Fibroblast of lung (primary cell): Measurements from ENCODE around the gene UBN1. TPM values are rescaled to one million over a fixed set of nuclear protein-coding genes. Genes with fewer than 3 reads are reported as not detected.
"Not testable (repeated sequence)": the region's sequence is repeated elsewhere in the genome, so short reads cannot be mapped to it uniquely, and the experiment has no call there.

Experiments
- DNase-seq, 2 donors: peaks; one replicate each; pipeline versions ENCODE4 v3.0.0 to v3.0.0-alpha.2; 2010; ENCODE audit warnings: low read depth in 2 of 2
- H2AFZ ChIP-seq: 2 replicates; pipeline ENCODE4 v1.5.1; 2012; ENCODE audit warnings: low read length, control low read depth, inconsistent platforms
- H3K27ac ChIP-seq: 2 replicates; pipeline ENCODE4 v1.5.1; 2011; ENCODE audit warnings: low read length, control low read depth; ENCODE audit not compliant: insufficient read depth
- H3K27me3 ChIP-seq: 2 replicates; pipeline ENCODE4 v1.5.1; 2011; ENCODE audit warnings: mild to moderate bottlenecking, low read length; ENCODE audit not compliant: control insufficient read depth, insufficient read depth
- H3K36me3 ChIP-seq: 2 replicates; pipeline ENCODE4 v1.5.1; 2011; ENCODE audit warnings: low read length; ENCODE audit not compliant: control insufficient read depth, insufficient read depth
- H3K4me1 ChIP-seq: 2 replicates; pipeline ENCODE4 v1.5.1; 2011; ENCODE audit warnings: low read length; ENCODE audit not compliant: control insufficient read depth, insufficient read depth; ENCODE audit errors: extremely low read depth
- H3K4me2 ChIP-seq: 2 replicates; pipeline ENCODE4 v1.5.1; 2011; ENCODE audit warnings: low read length, control low read depth; ENCODE audit not compliant: insufficient read depth; ENCODE audit errors: extremely low read depth
- H3K4me3 ChIP-seq, 4 experiments: fragments of 200-600 bp in 1 of 4; sonication (generic) in 1 of 4; replicated peaks in 1 of 4; 2 replicates each; pipeline ENCODE4 v1.5.1; 2011 to 2016; ENCODE audit warnings: low read length in 4 of 4, low read depth in 3 of 4, mild to moderate bottlenecking in 3 of 4, control low read depth in 2 of 4, inconsistent platforms in 1 of 4, mixed read lengths in 1 of 4; ENCODE audit not compliant: insufficient read depth in 1 of 4; ENCODE audit errors: control extremely low read depth in 1 of 4
- H3K79me2 ChIP-seq: 2 replicates; pipeline ENCODE4 v1.5.1; 2012; ENCODE audit warnings: mild to moderate bottlenecking, low read length, inconsistent platforms; ENCODE audit not compliant: control insufficient read depth, insufficient read depth
- H3K9ac ChIP-seq: 2 replicates; pipeline ENCODE4 v1.5.1; 2011; ENCODE audit warnings: mild to moderate bottlenecking, low read length, control low read depth; ENCODE audit not compliant: insufficient read depth
- H3K9me3 ChIP-seq: 2 replicates; pipeline ENCODE4 v1.5.1; 2012; ENCODE audit warnings: low read depth, low read length; ENCODE audit not compliant: control insufficient read depth, insufficient read depth
- H4K20me1 ChIP-seq: 2 replicates; pipeline ENCODE4 v1.5.1; 2011; ENCODE audit warnings: low read length; ENCODE audit not compliant: control insufficient read depth, insufficient read depth; ENCODE audit errors: extremely low read depth
- EZH2 ChIP-seq: IDR thresholded peaks from 2 replicates; pipeline ENCODE4 v1.5.1; 2012; ENCODE audit warnings: low read length, control low read depth, mild to moderate bottlenecking; ENCODE audit errors: missing control alignments
- polyA plus RNA-seq, 2 donors: library from polyadenylated mRNA; depleted of rRNA in 1 of 2; stranded (reverse) in 1 of 2; unstranded in 1 of 2; fragments of >200 nt; gene quantifications; 2 replicates each; pipeline ENCODE4 v1.2.1, GENCODE V29; 2011 to 2012; ENCODE audit warnings: missing spikeins in 1 of 2
- total RNA-seq: library from RNA; depleted of rRNA; stranded (reverse); fragments of >200 nt; gene quantifications from 2 replicates; pipeline ENCODE4 v1.2.1, GENCODE V29; 2014
- TF ChIP-seq, protein P1 (sequence below), 2 donors: IDR thresholded peaks in 1 of 2; conservative IDR thresholded peaks in 1 of 2; 1 replicate in 1 of 2; 2 replicates in 1 of 2; pipeline ENCODE4 v1.5.1; 2011 to 2012; ENCODE audit warnings: low read length in 2 of 2, control low read depth in 1 of 2, inconsistent platforms in 1 of 2, low read depth in 1 of 2, mild to moderate bottlenecking in 1 of 2

Gene UBN1
- total and polyA plus RNA-seq, 2 donors (not counting 1 experiment from before 2014, with no cell fraction given) = 13.6 to 21.1 TPM

GRCh38 chr16:4893103-4893862 is 46.0 kb downstream of the UBN1 start:
- no peaks in the 10 kb centered on the region for H4K20me1 ChIP-seq
- no peak overlapping the region for H2AFZ ChIP-seq
- TF ChIP-seq, protein P1, sequence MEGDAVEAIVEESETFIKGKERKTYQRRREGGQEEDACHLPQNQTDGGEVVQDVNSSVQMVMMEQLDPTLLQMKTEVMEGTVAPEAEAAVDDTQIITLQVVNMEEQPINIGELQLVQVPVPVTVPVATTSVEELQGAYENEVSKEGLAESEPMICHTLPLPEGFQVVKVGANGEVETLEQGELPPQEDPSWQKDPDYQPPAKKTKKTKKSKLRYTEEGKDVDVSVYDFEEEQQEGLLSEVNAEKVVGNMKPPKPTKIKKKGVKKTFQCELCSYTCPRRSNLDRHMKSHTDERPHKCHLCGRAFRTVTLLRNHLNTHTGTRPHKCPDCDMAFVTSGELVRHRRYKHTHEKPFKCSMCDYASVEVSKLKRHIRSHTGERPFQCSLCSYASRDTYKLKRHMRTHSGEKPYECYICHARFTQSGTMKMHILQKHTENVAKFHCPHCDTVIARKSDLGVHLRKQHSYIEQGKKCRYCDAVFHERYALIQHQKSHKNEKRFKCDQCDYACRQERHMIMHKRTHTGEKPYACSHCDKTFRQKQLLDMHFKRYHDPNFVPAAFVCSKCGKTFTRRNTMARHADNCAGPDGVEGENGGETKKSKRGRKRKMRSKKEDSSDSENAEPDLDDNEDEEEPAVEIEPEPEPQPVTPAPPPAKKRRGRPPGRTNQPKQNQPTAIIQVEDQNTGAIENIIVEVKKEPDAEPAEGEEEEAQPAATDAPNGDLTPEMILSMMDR (conservative IDR thresholded peaks at IDR 0.05 in 1 of 2, IDR thresholded peaks at IDR 0.05 in 1 of 2; ENCODE audit: low read depth in 1 of 2, low read length in 2 of 2) = no peak
- TF ChIP-seq EZH2 = no peak
- no peak overlapping the region for H3K27ac ChIP-seq
- no peak overlapping the region for H3K9ac ChIP-seq
- H3K27me3 ChIP-seq = no peaks in the 10 kb centered on the region
- no peak overlapping the region for H3K4me3 ChIP-seq
- DNase-seq = no peak
- peaks cover 4% of the 10 kb centered on the region for H3K36me3 ChIP-seq
- no peak overlapping the region for H3K4me2 ChIP-seq
- H3K4me1 ChIP-seq = peaks cover 10% of the 10 kb centered on the region
- no peaks in the 10 kb centered on the region for H3K79me2 ChIP-seq
- H3K9me3 ChIP-seq = no peaks in the 10 kb centered on the region

GRCh38 chr16:4894276-4895150 is 47.2 kb downstream of the UBN1 start:
- DNase-seq = no peak
- no peak for TF ChIP-seq EZH2
- TF ChIP-seq, protein P1 (conservative IDR thresholded peaks at IDR 0.05 in 1 of 2, IDR thresholded peaks at IDR 0.05 in 1 of 2; ENCODE audit: low read depth in 1 of 2, low read length in 2 of 2) = no peak

GRCh38 chr16:4895366-4895765 is 48.1 kb downstream of the UBN1 start:
- H3K4me3 ChIP-seq = no peak overlapping the region
- H3K36me3 ChIP-seq = peaks cover 2% of the 10 kb centered on the region
- H2AFZ ChIP-seq = no peak overlapping the region
- no peak overlapping the region for H3K27ac ChIP-seq
- no peaks in the 10 kb centered on the region for H3K79me2 ChIP-seq
- DNase-seq = no peak
- H3K4me2 ChIP-seq = no peak overlapping the region
- H3K27me3 ChIP-seq = no peaks in the 10 kb centered on the region
- no peaks in the 10 kb centered on the region for H3K9me3 ChIP-seq
- no peak overlapping the region for H3K9ac ChIP-seq
- TF ChIP-seq EZH2 = no peak
- TF ChIP-seq, protein P1 (conservative IDR thresholded peaks at IDR 0.05 in 1 of 2, IDR thresholded peaks at IDR 0.05 in 1 of 2; ENCODE audit: low read depth in 1 of 2, low read length in 2 of 2) = no peak
- H4K20me1 ChIP-seq = no peaks in the 10 kb centered on the region
- H3K4me1 ChIP-seq = peaks cover 10% of the 10 kb centered on the region

More at GRCh38 chr16:4894276-4895150, 47.2 kb downstream of the UBN1 start:
- H3K27me3 ChIP-seq = no peaks in the 10 kb centered on the region
- no peak overlapping the region for H2AFZ ChIP-seq
- H3K9ac ChIP-seq = no peak overlapping the region
- H3K4me3 ChIP-seq = no peak overlapping the region
- H3K27ac ChIP-seq = no peak overlapping the region
- no peaks in the 10 kb centered on the region for H3K9me3 ChIP-seq
- H3K4me1 ChIP-seq = peaks cover 10% of the 10 kb centered on the region
- no peak overlapping the region for H3K4me2 ChIP-seq
- peaks cover 4% of the 10 kb centered on the region for H3K36me3 ChIP-seq
- no peaks in the 10 kb centered on the region for H4K20me1 ChIP-seq
- no peaks in the 10 kb centered on the region for H3K79me2 ChIP-seq

DNA sequence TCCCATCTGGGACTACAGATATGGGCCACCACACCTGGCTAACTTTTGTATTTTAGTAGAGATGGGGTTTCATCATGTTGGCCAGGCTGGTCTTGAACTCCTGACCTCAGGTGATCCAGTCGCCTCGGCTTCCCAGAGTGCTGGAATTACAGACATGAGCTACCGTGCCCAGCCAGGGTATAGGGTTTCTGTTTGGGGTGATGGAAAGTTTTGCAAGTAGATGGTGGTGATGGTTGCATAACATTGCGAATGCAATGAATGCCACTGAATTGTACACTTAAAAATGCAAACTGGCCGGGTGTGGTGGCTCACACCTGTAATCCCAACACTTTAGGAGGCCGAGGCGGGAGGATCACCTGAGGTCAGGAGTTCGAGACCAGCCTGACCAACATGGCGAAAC is 49.5 kb downstream of the UBN1 start:
- DNase-seq, H3K9ac ChIP-seq, H3K4me3 ChIP-seq, H3K4me2 ChIP-seq, H2AFZ ChIP-seq, H3K36me3 ChIP-seq, H4K20me1 ChIP-seq, H3K27me3 ChIP-seq, H3K79me2 ChIP-seq, H3K27ac ChIP-seq, H3K4me1 ChIP-seq, H3K9me3 ChIP-seq: not testable (repeated sequence)
